Measurements from ENCODE around the gene BHLHE23. TPM values are rescaled to one million over a fixed set of nuclear protein-coding genes. Genes with fewer than 3 reads are reported as not detected.
A peak's percentile ranks its signal among the peaks of the same experiment; 100 is the strongest.

Gene BHLHE23
- total RNA-seq, 1 donor = not detected

DNA sequence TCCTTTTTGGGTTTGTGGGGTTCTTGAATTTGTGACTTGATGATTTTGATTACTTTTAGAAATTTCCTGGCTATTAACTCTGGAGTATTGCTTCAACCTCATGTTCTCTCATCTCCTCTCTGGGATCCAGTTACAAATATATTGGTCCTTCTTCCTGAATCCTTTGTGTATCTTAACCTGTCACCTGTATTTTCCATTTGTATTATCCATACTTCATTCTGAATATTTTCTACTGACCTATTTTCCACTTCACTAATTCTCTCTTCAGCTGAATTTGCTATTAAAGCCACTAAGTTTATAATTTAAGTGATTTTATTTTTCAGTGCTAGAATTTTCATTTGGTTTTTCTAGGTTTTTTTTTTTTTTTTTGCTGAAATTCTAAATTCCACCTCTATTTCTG, 6.4 kb upstream of the BHLHE23 start:
- DNase-seq (ENCODE audit: low read depth) = no peak
- no peak overlapping the region for H3K4me3 ChIP-seq (ENCODE audit: low read depth, low read length)
- TF ChIP-seq, protein P1, sequence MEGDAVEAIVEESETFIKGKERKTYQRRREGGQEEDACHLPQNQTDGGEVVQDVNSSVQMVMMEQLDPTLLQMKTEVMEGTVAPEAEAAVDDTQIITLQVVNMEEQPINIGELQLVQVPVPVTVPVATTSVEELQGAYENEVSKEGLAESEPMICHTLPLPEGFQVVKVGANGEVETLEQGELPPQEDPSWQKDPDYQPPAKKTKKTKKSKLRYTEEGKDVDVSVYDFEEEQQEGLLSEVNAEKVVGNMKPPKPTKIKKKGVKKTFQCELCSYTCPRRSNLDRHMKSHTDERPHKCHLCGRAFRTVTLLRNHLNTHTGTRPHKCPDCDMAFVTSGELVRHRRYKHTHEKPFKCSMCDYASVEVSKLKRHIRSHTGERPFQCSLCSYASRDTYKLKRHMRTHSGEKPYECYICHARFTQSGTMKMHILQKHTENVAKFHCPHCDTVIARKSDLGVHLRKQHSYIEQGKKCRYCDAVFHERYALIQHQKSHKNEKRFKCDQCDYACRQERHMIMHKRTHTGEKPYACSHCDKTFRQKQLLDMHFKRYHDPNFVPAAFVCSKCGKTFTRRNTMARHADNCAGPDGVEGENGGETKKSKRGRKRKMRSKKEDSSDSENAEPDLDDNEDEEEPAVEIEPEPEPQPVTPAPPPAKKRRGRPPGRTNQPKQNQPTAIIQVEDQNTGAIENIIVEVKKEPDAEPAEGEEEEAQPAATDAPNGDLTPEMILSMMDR (IDR thresholded peaks at IDR 0.05; ENCODE audit: insufficient read depth, low read depth, low read length) = no peak

DNA sequence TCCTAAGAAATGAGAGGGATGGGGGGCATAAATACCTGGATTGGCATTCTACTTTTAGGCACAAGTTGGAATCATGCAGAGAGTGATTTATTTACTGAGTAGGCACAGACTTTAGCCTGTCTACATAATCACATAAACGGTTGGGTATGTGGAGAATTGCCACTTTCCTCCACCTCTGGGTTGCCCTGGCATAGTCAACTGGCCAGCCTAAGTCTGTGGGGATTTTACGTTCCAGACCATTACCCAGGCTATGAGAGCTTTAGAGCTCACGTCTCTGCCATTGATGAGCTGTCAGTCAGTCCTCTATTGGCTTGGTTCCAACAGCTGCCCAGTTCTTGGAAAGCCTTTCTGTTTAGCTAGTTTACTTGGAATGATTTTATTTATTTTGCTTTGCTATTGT, 5.0 kb upstream of the BHLHE23 start:
- no peak for DNase-seq (ENCODE audit: low read depth)
- no peak overlapping the region for H3K4me3 ChIP-seq (ENCODE audit: low read depth, low read length)
- TF ChIP-seq, protein P1 (IDR thresholded peaks at IDR 0.05; ENCODE audit: insufficient read depth, low read depth, low read length) = no peak

DNA sequence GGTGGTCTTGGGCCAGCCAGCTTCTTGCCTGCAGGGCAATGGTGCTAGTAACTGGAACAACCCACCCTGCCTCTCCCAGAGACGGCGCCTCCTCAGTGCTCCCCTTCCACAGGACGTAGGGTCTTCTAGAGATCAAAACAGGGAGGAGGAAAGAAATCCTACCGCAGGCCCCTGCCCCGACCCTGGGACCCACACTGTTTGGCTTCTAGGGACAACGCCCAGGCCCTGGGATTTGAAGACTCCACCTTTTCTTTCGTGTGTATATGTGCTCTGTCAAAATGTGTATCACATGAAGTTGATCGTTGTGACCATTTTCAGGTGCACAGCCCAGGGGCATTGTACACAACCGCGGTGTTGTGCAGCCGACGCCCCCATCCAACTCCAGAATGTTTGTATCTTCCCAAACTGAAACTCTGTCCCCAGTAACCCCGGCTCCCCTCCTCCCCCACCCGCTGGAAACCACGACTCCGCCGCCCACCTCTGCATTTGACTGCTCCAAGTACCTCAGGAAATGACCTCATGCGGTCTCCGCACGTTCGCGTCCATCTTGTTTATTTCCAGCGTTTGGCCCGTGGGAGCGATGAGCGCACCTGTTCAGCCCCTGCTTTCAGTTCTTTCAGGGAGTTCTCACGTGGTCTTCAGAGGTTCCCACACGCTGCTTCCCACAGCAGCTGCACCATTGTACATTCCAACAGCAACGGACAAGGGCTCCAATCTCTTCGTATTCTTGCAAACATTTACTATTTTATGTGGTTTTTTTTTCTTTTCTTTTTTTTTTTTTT, 3.4 kb upstream of the BHLHE23 start:
- TF ChIP-seq, protein P1 (IDR thresholded peaks at IDR 0.05; ENCODE audit: insufficient read depth, low read depth, low read length) = no peak
- peak; percentile 25 for DNase-seq (ENCODE audit: low read depth)
- peak overlapping the region; percentile 18 for H3K4me3 ChIP-seq (ENCODE audit: low read depth, low read length)

DNA sequence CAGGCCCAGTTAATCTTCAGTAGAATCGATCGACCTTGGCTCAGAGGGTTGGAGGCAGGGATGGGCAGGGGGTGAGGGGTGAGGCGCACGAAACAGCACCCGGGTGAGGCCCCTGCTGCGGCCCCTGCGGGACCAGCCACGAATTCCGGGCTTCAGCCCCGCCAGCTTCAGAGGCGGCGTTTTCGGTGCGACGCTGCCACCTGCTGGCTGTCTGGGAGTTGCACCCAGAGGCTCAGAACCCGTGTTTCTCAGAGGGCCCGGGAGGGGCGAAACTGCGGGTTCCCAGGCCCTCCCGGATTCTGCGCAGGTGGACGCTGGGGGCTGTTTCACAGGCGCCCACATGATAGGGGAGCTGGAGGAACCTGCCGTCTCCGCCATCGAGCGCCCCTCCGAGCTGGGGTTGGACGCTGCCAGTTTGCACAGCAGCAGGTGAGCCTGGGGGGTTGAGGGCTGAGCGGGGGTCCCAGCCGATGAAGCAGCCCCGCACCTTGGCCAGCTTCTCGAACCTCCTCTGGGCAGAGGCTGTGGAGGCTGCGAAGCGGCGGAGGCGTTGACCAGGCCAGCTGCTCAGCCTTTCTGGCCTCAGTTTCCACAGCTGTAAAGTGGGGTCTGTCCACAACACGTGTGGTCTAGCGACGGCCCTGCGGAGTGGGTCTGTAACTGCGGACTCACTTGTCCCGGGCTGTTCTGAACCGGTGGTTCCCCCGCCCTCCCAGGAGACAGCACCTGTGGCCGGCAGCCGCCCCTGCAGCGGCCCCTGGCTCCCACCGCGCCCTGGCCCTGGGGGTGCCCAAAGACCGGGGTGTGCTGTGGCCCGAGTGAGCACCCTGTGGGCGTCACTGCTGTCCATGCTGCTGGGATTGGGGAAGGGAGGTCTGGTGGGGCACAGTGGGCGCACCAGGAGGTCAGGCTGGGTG, 2.5 kb upstream of the BHLHE23 start:
- peak; percentile 57 for DNase-seq (ENCODE audit: low read depth)
- TF ChIP-seq, protein P1 (IDR thresholded peaks at IDR 0.05; ENCODE audit: insufficient read depth, low read depth, low read length) = peak; percentile 87

DNA sequence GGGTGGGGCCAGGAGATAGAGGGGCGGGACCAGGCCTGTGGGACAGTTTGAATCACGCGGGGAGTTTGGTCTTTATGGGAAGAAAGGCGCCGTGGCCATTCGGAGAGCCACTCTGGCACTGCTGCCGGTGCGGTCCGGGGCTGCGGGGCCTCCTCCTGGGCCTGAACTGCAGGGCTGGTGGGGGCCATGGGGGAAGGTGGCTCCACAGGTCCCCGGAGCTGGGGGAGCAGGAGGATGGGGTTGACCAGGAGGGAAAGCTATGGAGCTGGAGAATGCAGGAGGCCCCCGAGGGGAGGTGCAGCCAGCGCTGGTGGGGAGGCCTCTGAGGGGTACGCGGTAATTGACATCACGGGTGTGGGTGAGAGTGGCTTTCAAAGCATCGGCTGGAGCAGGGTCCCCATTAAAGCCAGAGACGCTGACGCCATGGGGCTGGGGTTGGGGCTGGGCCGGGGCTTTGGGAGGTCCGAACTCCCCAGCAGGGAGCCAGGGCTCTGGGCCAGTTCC, 1.8 kb upstream of the BHLHE23 start:
- TF ChIP-seq, protein P1 (IDR thresholded peaks at IDR 0.05; ENCODE audit: insufficient read depth, low read depth, low read length) = no peak
- no peak for DNase-seq (ENCODE audit: low read depth)

More for the DNA sequence above, 2.5 kb upstream of the BHLHE23 start:
- no peak overlapping the region for H3K4me3 ChIP-seq (ENCODE audit: low read depth, low read length)

DNA sequence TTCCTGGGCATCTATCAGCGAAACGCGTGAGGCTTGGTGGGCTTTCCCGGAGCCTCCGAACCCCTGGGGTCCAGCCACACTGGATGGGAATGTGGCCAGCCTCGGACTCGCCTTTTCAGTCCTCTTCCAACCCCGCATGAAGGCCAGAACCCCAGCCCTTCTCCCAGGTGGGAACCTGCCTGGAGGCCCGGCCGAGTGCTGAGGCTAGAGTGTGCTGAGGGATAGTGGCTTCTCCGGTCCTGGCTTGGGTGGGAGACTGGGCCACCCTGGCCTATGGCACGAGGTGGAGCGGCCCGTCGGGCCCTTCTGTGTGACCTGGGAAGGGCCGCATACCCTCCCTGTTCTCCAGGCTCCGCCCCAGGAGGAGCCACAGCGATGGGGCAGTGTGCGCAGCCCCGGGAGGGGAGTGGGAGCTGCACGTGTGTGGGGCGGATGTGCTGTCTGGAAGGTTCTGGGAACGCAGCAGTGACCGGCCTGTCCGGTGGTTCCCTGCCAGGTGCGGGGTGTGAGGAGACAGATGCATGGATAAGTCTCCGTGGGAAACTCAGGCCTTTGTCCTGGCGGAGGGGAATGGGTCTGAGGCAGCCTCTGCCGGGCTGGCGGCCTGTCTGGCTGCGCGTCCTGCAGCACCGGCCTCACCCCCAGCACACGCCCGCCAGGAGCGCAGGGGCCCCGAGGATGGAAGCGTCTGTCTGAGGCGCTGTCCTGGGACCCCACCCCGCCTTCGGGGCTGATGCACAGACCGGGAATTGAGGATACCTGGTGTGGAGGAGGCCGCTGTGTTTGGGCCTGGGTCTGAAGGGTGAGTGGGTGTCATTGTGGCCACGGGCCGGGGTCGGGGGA, 1.1 kb upstream of the BHLHE23 start:
- DNase-seq (ENCODE audit: low read depth) = no peak
- H3K4me3 ChIP-seq (ENCODE audit: low read depth, low read length) = no peak overlapping the region
- TF ChIP-seq, protein P1 (IDR thresholded peaks at IDR 0.05; ENCODE audit: insufficient read depth, low read depth, low read length) = no peak

More for the DNA sequence above, 1.8 kb upstream of the BHLHE23 start:
- no peak overlapping the region for H3K4me3 ChIP-seq (ENCODE audit: low read depth, low read length)

All from fibroblast of villous mesenchyme (primary cell).